Activated T-cell treated with anti-CD3 and anti-CD28 coated beads, Interleukin-2, amount 50 U/mL, for 24 hours (primary cell): ENCODE data around the gene ZNF285.
"Not testable (repeated sequence)": the region's sequence is repeated elsewhere in the genome, so short reads cannot be mapped to it uniquely, and the experiment has no call there.

Experiments used
- DNase-seq: peaks from one replicate; pipeline ENCODE4 v3.0.0-alpha.2; 2020
- H3K27ac Mint-ChIP-seq: 2 replicates; pipeline ENCODE4 v1.8.0; 2020; ENCODE audit warnings: mild to moderate bottlenecking, mixed read lengths
- H3K27me3 Mint-ChIP-seq: 2 replicates; pipeline ENCODE4 v1.8.0; 2020; ENCODE audit warnings: mixed read lengths
- H3K36me3 Mint-ChIP-seq: 2 replicates; pipeline ENCODE4 v1.8.0; 2020; ENCODE audit warnings: low read depth, mixed read lengths
- H3K4me1 Mint-ChIP-seq: 2 replicates; pipeline ENCODE4 v1.8.0; 2020; ENCODE audit warnings: low read depth, mixed read lengths
- H3K4me3 Mint-ChIP-seq: 2 replicates; pipeline ENCODE4 v1.8.0; 2020; ENCODE audit warnings: mild to moderate bottlenecking, moderate library complexity, mixed read lengths
- H3K9me3 Mint-ChIP-seq: 2 replicates; pipeline ENCODE4 v1.8.0; 2020; ENCODE audit warnings: mixed read lengths

Gene ZNF285

GRCh38 chr19:44401139-44402115, at the start of gene ZNF285:
ZNF285 (minus strand) TSS chr19:44401608; CDS start chr19:44397213, 4,395 bp downstream.
- Mint-ChIP-seq H3K36me3 (peaks cover 33% of the 10 kb centered on the region), H3K4me3 (peak within 1 kb of the TSS; percentile 75), H3K4me1 (peaks cover 10% of the 10 kb centered on the region), H3K9me3 (peaks cover 51% of the 10 kb centered on the region), H3K27me3 (peaks cover 4% of the 10 kb centered on the region), H3K27ac (no peak within 1 kb of the TSS)
- peak; percentile 78 for DNase-seq

- DNase-seq: peak; percentile 75
- H3K36me3 Mint-ChIP-seq: peaks cover 80% of the 10 kb centered on the region
- H3K27ac Mint-ChIP-seq: peak within 1 kb of the TSS; percentile 31
- H3K4me3 Mint-ChIP-seq: peak within 1 kb of the TSS; percentile 79
- peaks cover 82% of the 10 kb centered on the region for H3K9me3 Mint-ChIP-seq
- peaks cover 11% of the 10 kb centered on the region for H3K4me1 Mint-ChIP-seq
- H3K27me3 Mint-ChIP-seq: peaks cover 4% of the 10 kb centered on the region
Observed at GRCh38 chr19:44447916-44448674, 46.7 kb upstream of the ZNF285 start, which contains the start of gene ZNF229. ZNF229 (minus strand) TSS chr19:44448472; CDS start chr19:44442847, 5,625 bp downstream.

DNA sequence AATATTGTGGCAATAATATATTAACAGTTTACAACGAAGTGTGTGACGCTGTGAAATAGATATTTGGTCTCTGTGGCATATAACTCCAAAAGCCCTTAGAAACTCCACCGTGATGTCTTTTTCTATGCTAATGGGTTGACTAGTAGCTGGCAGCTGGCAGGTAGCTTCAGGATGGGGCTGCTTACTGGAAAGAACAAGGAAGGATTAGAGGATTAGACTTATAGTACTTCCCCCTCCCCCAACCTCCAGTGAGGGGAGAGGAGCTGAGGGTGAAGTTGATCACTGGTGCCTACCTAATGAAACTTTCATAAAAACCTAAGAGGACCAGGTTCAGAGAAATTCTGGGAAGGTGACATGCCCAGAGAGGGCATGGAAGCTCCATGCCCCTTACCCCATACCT, 37.0 kb upstream of the ZNF285 start:
- H3K27me3 Mint-ChIP-seq: no peaks in the 10 kb centered on the region
- H3K36me3 Mint-ChIP-seq: peaks cover 68% of the 10 kb centered on the region
- DNase-seq: no peak
- H3K9me3 Mint-ChIP-seq: peaks cover 72% of the 10 kb centered on the region
- H3K4me3 Mint-ChIP-seq: no peak overlapping the region
- no peaks in the 10 kb centered on the region for H3K4me1 Mint-ChIP-seq
- H3K27ac Mint-ChIP-seq: no peak overlapping the region

DNA sequence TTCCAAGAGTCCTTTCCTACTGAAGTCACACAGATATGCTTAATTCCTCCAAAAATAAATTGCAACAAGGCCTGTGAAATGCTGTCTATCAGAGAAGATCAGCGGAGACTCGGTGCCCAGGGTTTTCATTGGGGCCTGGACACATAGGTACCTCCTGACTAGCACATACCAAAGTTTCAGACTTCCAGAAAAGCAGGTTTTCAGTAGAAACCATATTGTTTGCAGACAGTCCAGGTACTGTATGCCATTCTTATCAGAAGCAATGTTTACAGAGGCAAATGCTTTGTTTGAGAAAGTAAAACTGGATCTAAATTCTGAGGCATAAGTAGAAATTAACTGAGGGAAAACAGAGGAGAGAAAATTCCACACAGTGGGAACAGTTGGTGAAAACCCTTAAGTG, 34.0 kb upstream of the ZNF285 start:
- Mint-ChIP-seq H3K36me3 (peaks cover 72% of the 10 kb centered on the region), H3K27ac (no peak overlapping the region), H3K9me3 (peaks cover 72% of the 10 kb centered on the region), H3K27me3 (no peaks in the 10 kb centered on the region), H3K4me3 (no peak overlapping the region), H3K4me1 (no peaks in the 10 kb centered on the region)
- DNase-seq: no peak

GRCh38 chr19:44430956-44431355, 29.5 kb upstream of the ZNF285 start:
- H3K36me3 Mint-ChIP-seq: peaks cover 60% of the 10 kb centered on the region
- H3K4me1 Mint-ChIP-seq: no peaks in the 10 kb centered on the region
- DNase-seq: no peak
- no peaks in the 10 kb centered on the region for H3K27me3 Mint-ChIP-seq
- H3K4me3 Mint-ChIP-seq: no peak overlapping the region
- H3K9me3 Mint-ChIP-seq: peaks cover 79% of the 10 kb centered on the region
- no peak overlapping the region for H3K27ac Mint-ChIP-seq

- DNase-seq, H3K27ac Mint-ChIP-seq, H3K4me1 Mint-ChIP-seq, H3K4me3 Mint-ChIP-seq, H3K36me3 Mint-ChIP-seq, H3K27me3 Mint-ChIP-seq: not testable (repeated sequence)
- H3K9me3 Mint-ChIP-seq: peaks cover 52% of the 10 kb centered on the region
Observed at GRCh38 chr19:44415553-44415952, 14.1 kb upstream of the ZNF285 start.

DNA sequence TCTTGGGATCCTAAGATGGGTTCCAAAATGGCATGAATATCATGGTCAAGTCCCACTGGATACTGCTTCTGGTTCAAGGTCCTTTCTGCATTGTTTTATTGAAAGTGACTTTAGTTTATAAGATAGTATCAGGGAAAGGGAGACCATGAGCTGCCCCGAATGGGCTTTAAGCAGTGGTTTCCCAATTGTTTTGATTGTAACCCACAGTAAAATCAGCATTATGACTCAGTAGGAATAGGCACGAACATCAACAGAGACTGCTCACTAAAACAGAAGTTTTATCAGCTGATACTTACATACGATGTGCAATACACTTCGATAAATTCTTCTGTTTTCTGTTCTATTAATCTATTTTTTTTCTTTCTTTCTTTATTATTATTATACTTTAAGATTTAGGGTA, 12.1 kb downstream of the ZNF285 start:
- H3K4me1 Mint-ChIP-seq, H3K27me3 Mint-ChIP-seq, DNase-seq, H3K27ac Mint-ChIP-seq, H3K4me3 Mint-ChIP-seq: not testable (repeated sequence)
- Mint-ChIP-seq H3K36me3 (peaks cover 74% of the 10 kb centered on the region), H3K9me3 (peaks cover 57% of the 10 kb centered on the region)

DNA sequence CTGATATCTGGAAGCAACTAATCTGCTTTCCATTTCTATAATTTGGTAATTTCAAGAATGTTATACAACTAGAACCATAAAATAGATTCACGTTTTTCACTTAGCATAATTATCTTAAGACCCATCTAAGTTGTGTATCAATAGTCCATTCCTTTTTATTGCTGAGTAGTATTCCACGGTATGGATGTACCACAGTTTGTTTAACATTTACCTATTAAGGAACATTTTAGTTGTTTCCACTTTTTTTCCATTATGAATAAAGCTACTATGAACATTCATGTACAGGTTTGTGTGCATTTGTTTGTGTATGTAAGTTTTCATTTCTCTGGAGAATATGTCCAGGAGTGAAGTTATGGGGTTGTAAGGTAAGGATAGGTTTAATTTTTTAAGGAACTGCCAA, 26.6 kb downstream of the ZNF285 start:
- H3K27me3 Mint-ChIP-seq: no peaks in the 10 kb centered on the region
- peaks cover 5% of the 10 kb centered on the region for H3K36me3 Mint-ChIP-seq
- no peaks in the 10 kb centered on the region for H3K4me1 Mint-ChIP-seq

GRCh38 chr19:44371815-44372480, 29.5 kb downstream of the ZNF285 start:
- no peak overlapping the region for H3K27ac Mint-ChIP-seq
- DNase-seq: no peak
- peaks cover 54% of the 10 kb centered on the region for H3K9me3 Mint-ChIP-seq
- H3K36me3 Mint-ChIP-seq: peaks cover 3% of the 10 kb centered on the region
- no peaks in the 10 kb centered on the region for H3K4me1 Mint-ChIP-seq
- H3K4me3 Mint-ChIP-seq: no peak overlapping the region
- H3K27me3 Mint-ChIP-seq: peaks cover 1% of the 10 kb centered on the region

More for the DNA sequence above, 26.6 kb downstream of the ZNF285 start:
- Mint-ChIP-seq H3K27ac (no peak overlapping the region), H3K4me3 (no peak overlapping the region), H3K9me3 (peaks cover 54% of the 10 kb centered on the region)
- no peak for DNase-seq

DNA sequence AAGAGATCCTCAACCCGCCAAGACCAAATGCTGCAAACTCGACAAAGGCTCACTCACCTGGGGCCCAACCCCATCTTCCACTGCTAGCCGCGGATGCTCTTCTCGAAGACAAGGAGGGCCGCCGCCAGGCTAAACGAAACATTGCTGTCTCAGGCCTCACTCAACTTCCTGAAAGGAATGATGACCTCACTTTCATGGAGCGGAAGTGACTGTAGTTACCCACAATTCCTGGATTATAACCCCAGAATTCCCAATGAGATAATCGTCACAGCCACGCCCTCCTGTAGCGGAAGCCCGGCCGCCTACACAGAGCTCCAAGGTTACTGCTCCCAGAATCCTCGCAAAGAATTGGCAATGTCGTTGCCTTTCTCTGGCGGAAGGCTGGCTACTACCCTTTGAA, 34.4 kb downstream of the ZNF285 start:
- peaks cover 2% of the 10 kb centered on the region for H3K36me3 Mint-ChIP-seq
- H3K27ac Mint-ChIP-seq: no peak overlapping the region
- H3K27me3 Mint-ChIP-seq: peaks cover 3% of the 10 kb centered on the region
- no peak for DNase-seq
- H3K4me3 Mint-ChIP-seq: no peak overlapping the region
- no peaks in the 10 kb centered on the region for H3K4me1 Mint-ChIP-seq
- peaks cover 39% of the 10 kb centered on the region for H3K9me3 Mint-ChIP-seq

DNA sequence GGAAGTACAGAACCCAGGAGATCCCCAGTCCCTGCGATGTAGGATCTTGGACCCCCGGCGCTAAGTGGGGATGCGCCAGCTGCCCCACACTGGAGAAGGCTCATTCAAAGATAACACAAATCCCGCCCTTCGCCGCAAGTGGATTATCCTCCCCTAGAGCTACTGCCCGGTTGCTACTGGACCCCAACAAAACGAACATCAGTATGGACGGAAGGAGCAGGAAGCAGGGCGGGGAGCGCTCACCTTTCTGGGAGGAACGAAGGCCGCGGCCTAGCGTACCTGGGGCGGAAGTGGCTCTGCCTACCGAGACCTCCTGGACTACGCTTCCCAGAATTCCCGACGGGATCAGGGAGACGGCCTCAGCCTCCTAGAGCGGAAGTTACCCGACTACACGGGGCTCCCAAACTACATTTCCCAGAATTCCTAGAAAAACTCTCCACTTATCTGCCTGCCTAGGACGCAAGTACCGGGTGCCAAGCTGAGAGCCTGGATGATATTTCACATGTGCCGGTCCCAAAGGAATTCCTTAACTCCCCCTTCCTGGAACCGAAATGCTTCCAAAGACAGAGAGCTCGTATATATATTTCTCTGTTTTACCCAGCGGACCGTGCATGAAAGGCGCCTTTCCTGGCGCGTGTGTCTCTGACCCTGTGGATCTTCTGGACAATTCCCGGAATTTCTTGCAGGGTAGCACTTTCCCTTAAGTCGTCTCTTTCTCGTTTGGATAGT, 44.9 kb downstream of the ZNF285 start, which contains the start of gene ZNF112:
TSS of gene ZNF112 (minus strand) at position 298 of the 729 bp plus-strand sequence. CDS start 16,141 bp downstream, outside the sequence.
- Mint-ChIP-seq H3K9me3 (peaks cover 68% of the 10 kb centered on the region), H3K36me3 (peaks cover 20% of the 10 kb centered on the region), H3K4me3 (peak within 1 kb of the TSS; percentile 28), H3K27ac (no peak within 1 kb of the TSS), H3K27me3 (peaks cover 17% of the 10 kb centered on the region), H3K4me1 (peaks cover 8% of the 10 kb centered on the region)
- peak; percentile 27 for DNase-seq

DNA sequence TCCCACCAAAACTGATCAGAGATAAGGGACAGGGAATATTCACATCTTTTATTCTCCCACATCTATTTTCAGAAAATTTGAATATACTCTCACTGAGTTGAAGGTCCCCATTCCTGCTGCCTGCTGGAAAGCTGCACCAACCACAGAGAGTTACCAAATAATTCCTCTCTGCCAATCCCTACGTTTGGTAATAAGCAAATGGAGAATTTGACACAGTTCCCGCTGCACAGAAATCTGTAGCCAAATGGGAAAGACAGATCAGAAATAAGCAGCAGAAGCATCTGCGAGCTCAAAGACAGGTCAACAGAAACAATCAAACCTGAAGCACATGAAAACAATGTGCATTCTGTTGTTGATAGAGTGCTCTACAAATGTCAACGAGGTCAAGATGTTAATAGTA, 54.9 kb downstream of the ZNF285 start:
- Mint-ChIP-seq H3K4me3 (no peak overlapping the region), H3K27me3 (no peaks in the 10 kb centered on the region), H3K4me1 (no peaks in the 10 kb centered on the region), H3K27ac (no peak overlapping the region), H3K9me3 (peaks cover 34% of the 10 kb centered on the region), H3K36me3 (peaks cover 3% of the 10 kb centered on the region)
- no peak for DNase-seq

DNA sequence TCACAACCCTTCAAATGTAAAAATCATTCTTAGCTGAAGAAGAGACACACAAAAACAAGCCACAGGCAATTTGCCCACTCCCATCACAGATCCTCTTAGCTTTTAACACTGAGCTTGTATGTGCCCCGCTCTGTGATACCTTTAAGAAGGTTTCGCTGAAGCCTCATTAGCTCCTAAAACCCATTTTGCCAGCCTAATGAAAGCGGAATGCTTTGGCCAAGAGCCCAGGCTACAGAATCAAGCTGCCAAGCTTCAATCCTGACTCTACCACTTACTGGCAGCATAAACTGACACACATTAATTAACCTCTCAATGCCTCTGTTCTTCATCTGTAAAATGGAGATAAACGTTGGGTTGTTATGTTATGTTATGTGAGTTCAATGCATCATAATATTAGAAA, 55.4 kb downstream of the ZNF285 start:
- peaks cover 3% of the 10 kb centered on the region for H3K36me3 Mint-ChIP-seq
- no peak overlapping the region for H3K27ac Mint-ChIP-seq
- H3K4me1 Mint-ChIP-seq: no peaks in the 10 kb centered on the region
- DNase-seq: no peak
- no peak overlapping the region for H3K4me3 Mint-ChIP-seq
- no peaks in the 10 kb centered on the region for H3K27me3 Mint-ChIP-seq
- H3K9me3 Mint-ChIP-seq: peaks cover 36% of the 10 kb centered on the region

- Mint-ChIP-seq H3K4me3 (no peak overlapping the region), H3K9me3 (peaks cover 27% of the 10 kb centered on the region), H3K4me1 (no peaks in the 10 kb centered on the region), H3K27ac (no peak overlapping the region), H3K36me3 (peaks cover 3% of the 10 kb centered on the region), H3K27me3 (no peaks in the 10 kb centered on the region)
- DNase-seq: no peak
Observed at GRCh38 chr19:44344255-44344654, 57.2 kb downstream of the ZNF285 start.
